Measurements from ENCODE around the gene GUCD1. TPM values are rescaled to one million over a fixed set of nuclear protein-coding genes. Genes with fewer than 3 reads are reported as not detected.

The GUCD1 gene
- total and polyA plus RNA-seq, 2 of the 13 experiments (the other 11 are each of a cell fraction or from before 2014, with no cell fraction given), result 128 to 245 TPM

- no peak for TF ChIP-seq ELK4 (CRISPR knock-in tag; IDR thresholded peaks at IDR 0.05; ENCODE audit: borderline replicate concordance)
- TF ChIP-seq ATM (IDR thresholded peaks at IDR 0.05; ENCODE audit: borderline replicate concordance), result no peak
- 0 out of 2 replicates have a peak, but pooled peaks have one; percentile 46 for TF ChIP-seq ZNF335 (CRISPR knock-in tag; IDR thresholded peaks at IDR 0.05)
- no peak for TF ChIP-seq HOXA7 (CRISPR knock-in tag; IDR thresholded peaks at IDR 0.05)
- TF ChIP-seq FOXJ3 (CRISPR knock-in tag; IDR thresholded peaks at IDR 0.05; ENCODE audit: borderline replicate concordance), result no peak
- peak; percentile 65; the same call in 1 of the 2 replicates for TF ChIP-seq MEIS1 (CRISPR knock-in tag; IDR thresholded peaks at IDR 0.05; ENCODE audit: borderline replicate concordance)
- no peak for TF ChIP-seq EHMT2 (IDR thresholded peaks at IDR 0.05; ENCODE audit: borderline replicate concordance, low read depth, low read length)
- TF ChIP-seq ETS1 (CRISPR knock-in tag; IDR thresholded peaks at IDR 0.05), result no peak
- peak; percentile 93 for TF ChIP-seq MIER3 (CRISPR knock-in tag; IDR thresholded peaks at IDR 0.05; ENCODE audit: borderline replicate concordance)
- no peak for TF ChIP-seq SUZ12 (IDR thresholded peaks at IDR 0.05; ENCODE audit: low read depth, low read length)
- no peak for TF ChIP-seq ZNF101 (CRISPR knock-in tag; IDR thresholded peaks at IDR 0.05; ENCODE audit: borderline replicate concordance, low read depth)
- no peak for TF ChIP-seq ZNF44 (CRISPR knock-in tag; IDR thresholded peaks at IDR 0.05)
- no peak for TF ChIP-seq ZNF432 (CRISPR knock-in tag; IDR thresholded peaks at IDR 0.05; ENCODE audit: borderline replicate concordance)
- TF ChIP-seq ZNF501 (CRISPR knock-in tag; IDR thresholded peaks at IDR 0.05), result 0 out of 2 replicates have a peak, but pooled peaks have one; percentile 29
- no peak for TF ChIP-seq SAFB2 (CRISPR knock-in tag; IDR thresholded peaks at IDR 0.05; ENCODE audit: borderline replicate concordance, low read depth)
- TF ChIP-seq ZC3H4 (CRISPR knock-in tag; IDR thresholded peaks at IDR 0.05; ENCODE audit: borderline replicate concordance), result no peak
- no peak for TF ChIP-seq RNF2 (conservative IDR thresholded peaks at IDR 0.05; ENCODE audit: low read depth)
- no peak for TF ChIP-seq SOX6 (IDR thresholded peaks at IDR 0.05)
- TF ChIP-seq SOX6 (CRISPR knock-in tag; IDR thresholded peaks at IDR 0.05), result peak; percentile 87
- no peak for TF ChIP-seq ZNF430 (CRISPR knock-in tag; IDR thresholded peaks at IDR 0.05)
- TF ChIP-seq ZFP90 (CRISPR knock-in tag; IDR thresholded peaks at IDR 0.05; ENCODE audit: borderline replicate concordance), result no peak
- TF ChIP-seq ZNF124 (CRISPR knock-in tag; IDR thresholded peaks at IDR 0.05), result peak; percentile 63; the same call in 1 of the 2 replicates
- no peak for TF ChIP-seq TRIM24 (CRISPR knock-in tag; IDR thresholded peaks at IDR 0.05)
- no peak for TF ChIP-seq SCMH1 (CRISPR knock-in tag; IDR thresholded peaks at IDR 0.05; ENCODE audit: borderline replicate concordance)
- no peak for TF ChIP-seq ZBTB42 (CRISPR knock-in tag; IDR thresholded peaks at IDR 0.05)
- no peak for TF ChIP-seq FIP1L1 (IDR thresholded peaks at IDR 0.05; ENCODE audit: borderline replicate concordance, insufficient read depth, low read depth, low read length)
These were observed 29.4 kb downstream of the GUCD1 start (continued) for GRCh38 chr22:24525416-24526037.
